GM18508 (cell line): ENCODE data around the gene ARHGAP28.

Experiments
- ATAC-seq: cut with Tn5 transposase; IDR thresholded peaks from one replicate; pipeline ENCODE4 v1.9.1; 2021; ENCODE audit warnings: moderate number of reproducible peaks; ENCODE audit not compliant: insufficient read depth, unreplicated experiment

Gene ARHGAP28

GRCh38 chr18:6729247-6730091 is at the start of gene ARHGAP28:
Gene ARHGAP28 (plus strand): TSS chr18:6729716. CDS start chr18:6729822, 106 bp downstream.
- no peak for ATAC-seq

GRCh38 chr18:6681331-6681875 is 48.1 kb upstream of the ARHGAP28 start:
- ATAC-seq, result no peak

GRCh38 chr18:6682437-6683111 is 46.9 kb upstream of the ARHGAP28 start:
- no peak for ATAC-seq

- no peak for ATAC-seq
Observed at GRCh38 chr18:6683112-6683876, 46.2 kb upstream of the ARHGAP28 start.

GRCh38 chr18:6687676-6688075 is 41.8 kb upstream of the ARHGAP28 start:
- ATAC-seq, result no peak

- ATAC-seq, result no peak
Observed at GRCh38 chr18:6708890-6709289, 20.6 kb upstream of the ARHGAP28 start.

GRCh38 chr18:6711467-6711866 is 18.0 kb upstream of the ARHGAP28 start:
- ATAC-seq, result no peak

- no peak for ATAC-seq
Observed at GRCh38 chr18:6712401-6712800, 17.1 kb upstream of the ARHGAP28 start.

GRCh38 chr18:6714010-6714409 is 15.5 kb upstream of the ARHGAP28 start:
- no peak for ATAC-seq

- ATAC-seq, result no peak
Observed at GRCh38 chr18:6718267-6718666, 11.2 kb upstream of the ARHGAP28 start.

- no peak for ATAC-seq
Observed at GRCh38 chr18:6719098-6719846, 10.2 kb upstream of the ARHGAP28 start.

GRCh38 chr18:6719910-6720683 is 9.4 kb upstream of the ARHGAP28 start:
- ATAC-seq, result no peak

- no peak for ATAC-seq
Observed at GRCh38 chr18:6721755-6722154, 7.8 kb upstream of the ARHGAP28 start.

- no peak for ATAC-seq
Observed at GRCh38 chr18:6722690-6723089, 6.8 kb upstream of the ARHGAP28 start.

GRCh38 chr18:6724331-6724730 is 5.2 kb upstream of the ARHGAP28 start:
- no peak for ATAC-seq

GRCh38 chr18:6728331-6728730 is 1.2 kb upstream of the ARHGAP28 start:
- ATAC-seq, result no peak

- no peak for ATAC-seq
Observed at GRCh38 chr18:6728809-6729246, 688 bp upstream of the ARHGAP28 start.

GRCh38 chr18:6730416-6731221 is 1.1 kb downstream of the ARHGAP28 start:
- no peak for ATAC-seq
